Gastroesophageal sphincter (tissue), 4 donors: Measurements from ENCODE around the gene IL17RA. TPM values are rescaled to one million over a fixed set of nuclear protein-coding genes. Genes with fewer than 3 reads are reported as not detected.

Experiments
- ATAC-seq: fragments of 150-250 bp; one replicate; pipeline ENCODE4 v1.9.1; 2016; ENCODE audit warnings: mild to moderate bottlenecking, moderate library complexity
- H3K27ac ChIP-seq, 4 donors: fragments of 200-600 bp; sonication (generic) in 3 of 4; 1 replicate in 3 of 4; 2 replicates in 1 of 4; pipeline ENCODE4 v1.5.1; 2016 to 2019
- H3K27me3 ChIP-seq: fragments of 200-600 bp; sonication (generic); one replicate; pipeline ENCODE4 v1.5.1; 2019
- H3K36me3 ChIP-seq, 2 donors: fragments of 200-600 bp; sonication (generic); one replicate each; pipeline ENCODE4 v1.5.1; 2019; ENCODE audit warnings: control low read depth in 1 of 2
- H3K4me1 ChIP-seq, 3 donors: fragments of 200-600 bp; sonication (generic); 1 replicate in 2 of 3; 2 replicates in 1 of 3; pipeline ENCODE4 v1.5.1; 2016 to 2019; ENCODE audit warnings: control low read depth in 2 of 3
- H3K4me3 ChIP-seq, 2 donors: fragments of 200-600 bp; sonication (generic); one replicate each; pipeline ENCODE4 v1.5.1; 2019; ENCODE audit warnings: mild to moderate bottlenecking in 1 of 2, moderate library complexity in 1 of 2
- H3K9me3 ChIP-seq, 3 donors: fragments of 200-600 bp; sonication (generic); one replicate each; pipeline ENCODE4 v1.5.1; 2017 to 2019; ENCODE audit warnings: control low read depth in 2 of 3
- CTCF ChIP-seq, 4 experiments: fragments of 200-600 bp in 2 of 4; fragments of 450-650 bp in 2 of 4; sonication (generic) in 1 of 4; IDR thresholded peaks; one replicate each; pipeline ENCODE4 v1.5.1; 2017 to 2019; ENCODE audit warnings: antibody characterized with exemption in 4 of 4, mild to moderate bottlenecking in 2 of 4, moderate library complexity in 2 of 4
- EP300 ChIP-seq: sonication (generic); formaldehyde crosslinking; IDR thresholded peaks from one replicate; pipeline ENCODE4 v1.6.1; 2017; ENCODE audit warnings: antibody characterized with exemption, mild to moderate bottlenecking
- POLR2A ChIP-seq, 2 donors: fragments of 450-650 bp; IDR thresholded peaks; one replicate each; pipeline ENCODE4 v1.6.1; 2017; ENCODE audit warnings: antibody characterized with exemption in 2 of 2, mild to moderate bottlenecking in 2 of 2, moderate library complexity in 1 of 2
- POLR2AphosphoS5 ChIP-seq: sonication (generic); formaldehyde crosslinking; IDR thresholded peaks from one replicate; pipeline ENCODE4 v1.6.1; 2017; ENCODE audit warnings: antibody characterized with exemption
- WGBS, 2 donors: methylation state at CpG; one replicate each; pipeline ENCODE4 v1.1.5; 2018; ENCODE audit warnings: low coverage in 1 of 2; 5-methylcytosine and 5-hydroxymethylcytosine counted together
- total RNA-seq, 4 donors: library from RNA; depleted of rRNA; stranded (reverse); fragments of >200 nt; gene quantifications; one replicate each; pipeline ENCODE4 v1.1.0, GENCODE V29; 2016

Gene IL17RA
- total RNA-seq, 4 donors from 2014 or later: 5.9 to 15.6 (median 14.2) TPM

GRCh38 chr22:17119481-17120202 lies 34.8 kb downstream of the IL17RA start:
- Histone ChIP-seq H3K4me3 (no peak overlapping the region), H3K27me3 (peaks cover 74% of the 10 kb centered on the region), H3K4me1 (peaks cover 0 to 26% (median 11%) of the 10 kb centered on the region in 3 donors), H3K9me3 (no peaks in the 10 kb centered on the region), H3K36me3 (no peaks in the 10 kb centered on the region), H3K27ac (no peak overlapping the region)
- WGBS, 2 donors: no CpG with 5 or more reads among the region's 63 CpGs
- TF ChIP-seq CTCF (IDR thresholded peaks at IDR 0.05) (peak in 1 of 4 experiments; percentile 13), EP300 (no peak), POLR2A (IDR thresholded peaks at IDR 0.05) (no peak)
- ATAC-seq: no peak

- peak; percentile 44 for ATAC-seq
- TF ChIP-seq EP300: no peak
- TF ChIP-seq POLR2AphosphoS5: no peak
- no peak for TF ChIP-seq CTCF (IDR thresholded peaks at IDR 0.05)
- no peak for TF ChIP-seq POLR2A (IDR thresholded peaks at IDR 0.05)
- Histone ChIP-seq H3K4me3 (peak overlapping the region in 1 of 2 donors; percentile 62), H3K4me1 (peaks cover 0 to 26% (median 11%) of the 10 kb centered on the region in 3 donors), H3K36me3 (no peaks in the 10 kb centered on the region), H3K27ac (no peak overlapping the region), H3K9me3 (no peaks in the 10 kb centered on the region), H3K27me3 (peaks cover 74% of the 10 kb centered on the region)
- no CpG with 5 or more reads among the region's 45 CpGs for WGBS, 2 donors
These were observed 35.5 kb downstream of the IL17RA start for GRCh38 chr22:17120281-17120680.

- WGBS, 2 donors: 0% methylated on average over 3 of the region's 70 CpGs; no CpG with 5 or more reads in 1 of the 2 donors
- Histone ChIP-seq H3K27ac (peak overlapping the region in 1 of 4 donors; percentile 33), H3K36me3 (no peaks in the 10 kb centered on the region), H3K4me1 (peaks cover 0 to 26% (median 11%) of the 10 kb centered on the region in 3 donors), H3K27me3 (peaks cover 74% of the 10 kb centered on the region), H3K4me3 (peak overlapping the region; percentile 9 to 62), H3K9me3 (no peaks in the 10 kb centered on the region)
- ATAC-seq: no peak
- TF ChIP-seq POLR2AphosphoS5 (no peak), CTCF (IDR thresholded peaks at IDR 0.05) (no peak)
These were observed 36.0 kb downstream of the IL17RA start for GRCh38 chr22:17120711-17121232.

GRCh38 chr22:17121233-17122195 lies 36.7 kb downstream of the IL17RA start, which contains the start of gene TMEM121B:
Gene TMEM121B (minus strand): TSS chr22:17121360. CDS start chr22:17121127, 233 bp downstream.
- Histone ChIP-seq H3K36me3 (no peaks in the 10 kb centered on the region), H3K4me1 (peaks cover 0 to 26% (median 11%) of the 10 kb centered on the region in 3 donors), H3K27me3 (peaks cover 74% of the 10 kb centered on the region), H3K4me3 (peak within 1 kb of the TSS; percentile 9 to 62), H3K9me3 (no peaks in the 10 kb centered on the region), H3K27ac (peak within 1 kb of the TSS in 1 of 4 donors; percentile 33)
- peak; percentile 28 for ATAC-seq
- WGBS, 2 donors: 7% methylated on average over 39 of the region's 69 CpGs; no CpG with 5 or more reads in 1 of the 2 donors
- no peak for TF ChIP-seq EP300
- no peak for TF ChIP-seq POLR2AphosphoS5
- TF ChIP-seq POLR2A (IDR thresholded peaks at IDR 0.05): no peak
- TF ChIP-seq CTCF (IDR thresholded peaks at IDR 0.05): no peak
